GM19395 (cell line): ENCODE results near the gene WLS.
A peak's percentile ranks its signal among the peaks of the same experiment; 100 is the strongest.

Experiments used
- ATAC-seq: cut with Tn5 transposase; IDR thresholded peaks from one replicate; pipeline ENCODE4 v1.9.1; 2021; ENCODE audit warnings: mild to moderate bottlenecking, moderate library complexity; ENCODE audit not compliant: unreplicated experiment

The WLS gene

DNA sequence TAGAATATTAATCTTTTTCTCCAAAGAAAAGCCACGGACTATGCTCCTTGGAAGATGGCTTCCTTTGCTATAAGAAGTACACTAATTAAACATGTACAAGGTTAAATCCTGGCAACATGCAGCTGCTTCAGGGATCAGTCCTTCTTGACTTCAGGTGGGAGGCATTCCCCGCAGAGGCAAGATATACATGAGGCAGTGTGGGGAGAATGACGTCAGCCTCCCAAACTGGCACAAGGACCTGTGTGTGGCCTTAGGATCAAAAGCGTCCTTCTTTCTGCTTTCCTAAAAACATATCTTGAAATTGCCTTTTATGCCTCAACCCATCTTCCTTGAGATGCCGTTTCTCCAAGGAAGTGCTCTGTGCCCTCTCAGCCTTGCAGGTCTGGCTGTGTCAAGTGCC lies 90.3 kb downstream of the WLS start:
- ATAC-seq = no peak

DNA sequence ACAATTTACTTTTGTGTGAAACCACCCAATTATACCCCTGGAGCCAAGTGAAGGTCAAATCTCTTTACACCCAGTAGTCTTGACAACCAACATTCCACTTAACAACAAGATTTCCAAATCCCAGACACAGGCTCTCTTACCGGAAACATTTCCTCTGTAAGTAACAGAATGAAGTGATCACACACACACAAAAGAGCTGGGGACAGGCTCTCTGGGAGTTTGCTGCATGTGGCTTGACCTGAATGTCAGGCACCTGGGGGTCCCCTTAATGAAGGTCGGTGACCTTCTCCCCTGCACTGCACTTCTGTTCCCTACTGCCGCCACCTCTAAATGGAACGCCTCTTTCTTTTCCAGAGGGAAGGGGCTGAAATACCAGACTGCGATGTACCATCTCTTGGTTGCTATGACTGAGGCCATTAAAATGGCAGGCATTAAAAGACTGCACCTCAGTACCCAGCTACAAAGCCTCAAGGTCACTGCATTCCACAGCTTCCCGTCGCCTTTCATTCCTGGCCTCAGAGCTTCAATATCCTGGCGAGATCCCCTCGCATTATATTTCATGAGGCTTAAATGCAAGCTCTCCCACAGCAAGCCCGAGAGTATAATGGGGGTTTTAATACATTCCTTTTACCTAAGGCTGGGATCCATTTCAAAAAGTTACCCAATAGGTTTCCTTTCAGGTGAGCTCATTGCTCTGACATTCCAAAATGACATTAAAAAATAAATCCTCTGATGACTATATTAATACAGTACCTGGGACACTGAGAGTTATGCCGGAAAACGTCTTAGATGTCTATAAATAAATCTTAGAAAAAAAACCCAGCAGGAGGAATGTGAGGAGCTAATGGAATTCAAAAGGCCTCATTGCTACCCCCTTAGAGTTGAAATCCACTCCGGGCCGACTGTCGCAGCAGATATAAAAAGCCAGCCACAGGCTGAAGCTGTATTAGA lies 91.0 kb downstream of the WLS start:
- no peak for ATAC-seq

DNA sequence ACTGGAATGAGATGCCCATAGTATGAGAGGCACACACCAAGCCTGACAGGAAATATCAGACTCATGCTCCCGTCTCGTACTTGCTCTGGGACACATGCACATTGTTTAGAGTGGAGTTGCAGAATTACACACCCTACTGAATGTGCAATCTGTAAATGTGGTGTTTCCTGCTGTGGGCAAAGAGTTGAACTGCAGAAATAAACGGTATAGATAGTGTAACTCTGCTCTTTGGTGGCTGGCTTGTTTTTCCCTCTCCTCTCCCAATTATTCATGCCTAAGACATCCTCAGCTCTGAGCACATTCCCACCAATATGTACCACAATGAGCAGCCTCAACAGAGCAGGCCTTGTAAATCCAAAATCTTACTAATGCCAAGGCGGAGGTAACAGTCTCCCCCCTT lies 91.8 kb downstream of the WLS start:
- ATAC-seq = no peak

GRCh38 chr1:68136187-68136586 lies 96.1 kb downstream of the WLS start:
- ATAC-seq = no peak

GRCh38 chr1:68132426-68133130 lies 99.7 kb downstream of the WLS start:
- ATAC-seq = no peak

GRCh38 chr1:68131261-68131660 lies 101.1 kb downstream of the WLS start:
- ATAC-seq = no peak

DNA sequence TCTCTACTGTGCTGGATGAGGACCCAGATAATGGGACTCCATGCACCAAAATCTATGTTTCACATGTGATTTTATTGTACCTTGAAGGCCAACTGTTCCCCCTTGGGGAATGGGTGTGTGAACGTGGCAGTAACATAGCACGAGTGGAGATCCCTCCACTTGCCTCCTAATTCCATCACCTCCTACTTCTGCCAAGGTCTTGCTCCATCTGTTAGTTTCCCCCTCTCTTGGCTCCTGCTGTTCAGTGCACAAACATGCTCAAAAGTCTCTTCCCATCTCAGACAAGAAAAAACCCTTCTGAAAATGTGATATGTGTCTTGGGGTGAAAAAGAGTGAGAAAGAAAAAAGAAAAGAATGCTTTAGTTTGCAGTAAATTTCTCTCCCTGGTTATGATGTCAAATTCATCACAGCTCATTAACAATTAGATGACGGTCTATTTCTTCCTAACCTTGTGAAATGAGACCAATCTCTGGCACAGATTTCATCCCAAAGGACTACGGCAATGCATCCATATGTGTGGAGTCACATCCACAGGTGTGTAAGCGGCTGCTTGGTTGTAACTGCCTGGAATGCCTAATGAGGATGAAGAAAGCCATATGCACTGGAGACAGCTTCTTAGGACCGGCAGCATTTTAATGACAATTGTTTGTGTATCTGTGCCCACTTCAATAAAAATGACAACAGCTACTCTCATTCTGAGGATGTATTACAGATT lies 102.6 kb downstream of the WLS start:
- ATAC-seq = no peak

DNA sequence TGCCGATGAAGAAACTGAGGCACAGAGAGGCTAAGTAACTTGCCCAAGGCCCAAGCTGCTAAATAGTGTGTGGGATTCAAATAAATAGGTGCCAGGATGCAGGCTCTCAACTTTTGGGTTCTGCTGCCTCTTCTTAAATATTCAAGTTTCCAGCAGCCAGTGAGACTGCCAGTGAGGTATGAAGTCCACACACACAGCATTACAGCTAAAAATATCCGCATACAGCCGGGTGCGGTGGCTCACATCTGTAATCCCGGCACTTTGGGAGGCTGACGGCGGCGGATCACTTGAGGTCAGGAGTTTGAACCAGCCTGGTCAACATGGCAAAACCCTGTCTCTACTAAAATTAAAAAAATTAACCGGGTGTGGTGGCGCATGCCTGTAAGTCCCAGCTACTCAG lies 103.5 kb downstream of the WLS start:
- ATAC-seq = no peak

DNA sequence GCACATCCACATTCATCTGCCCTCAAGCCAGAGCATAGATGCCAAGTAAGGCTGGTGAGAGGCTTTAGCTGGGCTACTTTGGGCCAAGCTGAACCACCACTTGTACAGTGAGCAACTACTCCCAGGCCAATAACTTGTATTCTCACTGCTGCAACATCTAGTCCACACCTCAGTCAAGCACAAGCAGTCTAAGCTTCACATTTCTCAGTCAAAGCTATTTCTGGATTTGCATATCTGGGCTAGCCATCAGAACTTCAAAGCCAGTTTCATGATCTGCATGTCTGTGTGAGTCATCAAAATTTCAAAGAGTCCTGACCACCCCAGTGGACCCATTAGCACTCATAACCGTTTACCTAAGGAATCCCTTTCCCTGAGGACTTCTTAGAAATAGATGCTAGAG lies 104.2 kb downstream of the WLS start:
- ATAC-seq = peak; percentile 63

DNA sequence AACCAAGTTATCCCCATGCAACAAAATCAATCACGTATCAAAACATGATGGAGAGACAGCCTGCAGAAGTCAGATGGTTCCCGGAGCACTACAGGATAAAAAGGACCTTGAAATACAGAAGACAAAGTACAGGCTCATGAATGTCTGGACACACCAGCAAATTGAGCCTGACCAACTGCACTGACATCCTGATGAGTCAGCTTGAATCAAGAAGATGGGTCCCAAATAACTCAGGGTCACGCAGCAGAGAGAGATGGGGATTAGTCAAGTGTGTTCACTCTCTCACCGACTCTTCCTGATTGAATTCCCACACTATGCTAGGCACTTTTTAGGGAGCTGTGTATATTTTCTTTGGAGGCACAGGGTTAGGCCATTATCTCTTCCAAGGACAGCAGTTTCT lies 110.8 kb downstream of the WLS start:
- ATAC-seq = no peak

DNA sequence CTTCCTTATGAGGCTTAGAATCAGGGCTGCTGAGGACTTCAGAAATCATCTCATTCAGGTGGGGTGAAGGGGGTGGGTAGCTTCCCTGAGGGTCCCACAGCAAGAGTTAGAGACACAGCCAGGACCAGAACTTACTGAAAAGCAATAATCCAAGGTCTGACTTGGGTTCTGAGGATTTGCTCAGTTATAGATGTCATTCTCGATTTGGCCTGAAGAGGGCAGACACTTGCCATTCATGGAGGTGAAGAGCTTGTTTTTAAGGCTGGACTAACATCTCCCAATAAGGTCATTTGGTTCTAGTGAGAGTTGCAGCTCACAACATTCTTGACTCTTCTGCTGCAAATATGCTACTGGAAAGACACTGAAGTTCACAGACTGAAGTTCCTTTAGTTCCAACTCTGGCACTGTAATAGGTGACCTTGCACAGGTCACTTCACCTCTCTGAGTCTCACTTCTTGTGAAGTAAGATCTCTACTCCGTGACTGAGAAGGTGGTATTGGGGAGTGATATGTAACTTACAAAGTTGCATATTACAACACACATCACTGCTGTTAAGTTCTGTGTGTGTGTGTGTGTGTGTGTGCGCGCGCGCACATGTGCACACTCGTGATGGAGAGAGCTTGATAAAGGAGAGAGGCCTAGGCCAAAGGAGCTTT lies 112.1 kb downstream of the WLS start:
- peak; percentile 85 for ATAC-seq

DNA sequence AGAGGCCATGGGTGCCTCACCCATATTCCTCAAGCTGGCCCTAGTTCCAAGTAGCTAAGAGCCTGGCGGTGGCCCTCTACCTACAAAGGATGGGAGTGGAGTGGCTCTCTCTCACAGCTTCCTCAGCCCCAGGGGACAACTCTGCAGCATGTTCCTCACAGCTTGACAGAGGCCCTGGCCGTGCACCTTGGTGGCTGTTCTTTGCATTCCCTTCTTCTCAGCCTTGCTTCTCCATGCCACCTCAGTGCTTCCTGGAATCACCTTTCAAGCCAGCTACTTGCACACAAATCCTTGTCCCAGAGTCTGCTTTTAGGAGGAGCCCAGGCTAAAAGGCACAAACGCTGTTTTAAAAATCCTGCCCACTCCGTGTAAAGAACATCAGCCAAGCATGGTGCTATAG lies 112.9 kb downstream of the WLS start:
- no peak for ATAC-seq

DNA sequence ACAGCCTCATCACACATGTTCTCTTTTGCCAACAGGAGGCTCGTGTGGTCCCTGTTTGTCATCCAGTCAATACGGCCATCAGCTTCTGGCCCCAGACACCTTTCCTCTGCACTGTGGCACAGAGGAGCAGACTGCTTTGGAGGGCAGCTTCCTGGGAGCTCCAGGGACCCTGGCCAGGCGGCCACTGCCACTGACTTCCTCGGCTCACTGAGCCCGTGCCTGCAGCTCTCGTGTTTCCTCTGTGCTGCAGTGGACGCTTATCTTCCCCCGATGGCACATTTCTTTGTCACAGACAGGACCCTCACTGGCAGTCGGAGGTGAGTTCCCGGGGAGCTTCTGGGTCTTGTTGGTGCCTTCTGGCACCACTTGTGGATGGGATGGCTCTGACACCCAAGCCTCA lies 114.9 kb downstream of the WLS start:
- no peak for ATAC-seq

DNA sequence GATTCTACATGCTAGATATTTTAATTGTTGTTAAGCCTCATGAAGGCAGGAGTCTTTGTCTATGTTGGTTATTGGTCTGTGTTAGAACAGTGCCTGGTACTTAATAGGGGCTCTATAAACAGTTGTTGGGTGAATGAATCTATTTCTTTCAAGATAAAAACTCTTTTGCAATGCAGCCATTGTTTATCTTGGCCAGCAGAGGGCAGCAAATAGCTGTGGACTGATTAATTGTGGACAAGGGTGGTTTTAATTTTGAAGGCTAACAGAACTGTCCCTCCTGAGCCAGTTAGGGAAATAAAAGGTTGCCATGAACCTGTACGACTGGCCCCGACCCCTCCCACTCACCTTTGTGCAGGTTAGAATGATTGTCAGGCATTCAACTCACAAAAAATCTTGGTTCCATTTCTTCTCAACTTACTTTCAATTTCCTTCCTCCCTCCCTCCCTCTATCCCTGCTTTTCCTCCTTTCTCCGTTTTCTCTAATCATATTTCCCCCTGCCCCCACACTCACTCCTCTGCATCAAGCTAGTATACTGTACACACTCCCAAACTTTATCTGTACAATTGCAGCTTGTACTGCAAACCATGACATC lies 115.6 kb downstream of the WLS start:
- ATAC-seq = no peak

DNA sequence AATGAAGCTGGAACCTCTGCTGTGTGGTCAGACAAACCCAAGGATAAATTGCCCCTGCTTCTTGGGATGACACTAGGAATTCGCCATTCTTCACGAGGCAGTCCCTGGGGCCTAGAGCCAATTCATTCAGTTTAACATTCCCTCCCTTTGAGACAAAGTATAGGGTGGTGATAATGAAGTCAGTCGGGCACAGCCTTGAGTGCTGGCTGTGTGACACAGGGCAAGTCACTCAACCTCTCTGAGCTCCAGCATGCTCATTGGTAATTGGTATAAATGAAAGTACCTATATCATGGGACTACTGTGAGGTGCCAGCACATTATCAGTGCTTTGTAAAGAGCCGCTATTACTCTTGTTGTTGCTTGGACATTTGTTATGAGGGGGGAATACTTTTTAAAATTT lies 117.0 kb downstream of the WLS start:
- no peak for ATAC-seq

- ATAC-seq = no peak
Measured at GRCh38 chr1:68113966-68114365, 118.4 kb downstream of the WLS start.

- ATAC-seq = no peak
Measured at GRCh38 chr1:68112835-68113243, 119.5 kb downstream of the WLS start.

DNA sequence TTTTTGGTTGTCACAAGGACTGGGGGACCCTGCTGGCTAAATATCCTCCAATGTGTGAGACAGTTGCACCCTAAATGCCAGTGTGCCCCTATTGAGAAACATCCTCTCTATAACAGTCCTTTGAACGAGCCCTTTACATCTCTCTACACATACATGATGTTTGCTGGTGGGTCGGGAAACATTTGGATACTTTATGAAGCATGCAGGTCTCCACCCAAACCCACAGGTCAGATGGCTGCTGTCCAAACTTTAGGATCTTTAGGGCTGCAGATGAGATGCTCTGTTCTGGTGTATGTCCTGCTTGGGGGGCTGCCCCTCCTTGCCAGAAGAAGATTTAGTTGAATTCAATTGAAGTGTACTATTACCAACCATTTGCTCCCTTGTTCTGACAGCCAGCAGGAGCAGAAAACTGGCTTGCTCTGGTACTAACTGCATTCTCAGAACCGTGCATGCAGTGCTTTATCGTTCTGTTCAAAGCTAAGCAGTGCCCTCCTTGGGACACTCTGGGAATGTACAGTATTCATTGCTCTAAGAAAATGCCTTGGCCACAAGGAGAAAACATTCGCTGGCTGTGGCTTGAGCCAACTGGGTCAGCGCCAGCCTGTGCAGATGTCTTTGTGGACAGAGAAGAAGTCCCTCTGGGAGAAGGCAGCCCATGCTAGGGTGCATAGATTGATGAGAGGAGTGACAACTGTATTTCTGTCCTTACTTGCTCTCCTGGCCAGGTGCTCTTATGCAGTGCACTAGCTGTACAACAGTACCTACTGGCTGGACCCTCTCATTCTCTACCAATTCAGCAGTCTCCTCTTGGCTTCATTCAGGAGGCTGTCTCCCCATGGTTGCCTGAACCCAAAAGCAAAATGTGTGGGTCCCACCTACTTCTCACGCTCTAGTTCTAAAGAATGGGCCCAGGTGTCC lies 120.5 kb downstream of the WLS start:
- no peak for ATAC-seq

- no peak for ATAC-seq
Measured at GRCh38 chr1:68107771-68108170, 124.6 kb downstream of the WLS start.
